ENCODE data around the gene RIT1.

Gene RIT1

GRCh38 chr1:155856975-155857930 lies 53.9 kb downstream of the RIT1 start, which contains the start of gene GON4L:
TSS of gene GON4L (minus strand) at chr1:155857214. CDS start at chr1:155853780, 3,434 bp downstream.
- peak; percentile 60 to 70 for DNase-seq (ENCODE audit: low read depth in 2 of 2)

GRCh38 chr1:155856257-155856974 lies 54.7 kb downstream of the RIT1 start:
- no peak for DNase-seq (ENCODE audit: low read depth in 2 of 2)

GRCh38 chr1:155850345-155850744 lies 60.8 kb downstream of the RIT1 start:
- DNase-seq (ENCODE audit: low read depth in 2 of 2), result no peak

GRCh38 chr1:155847823-155848529 lies 63.2 kb downstream of the RIT1 start:
- DNase-seq (ENCODE audit: low read depth in 2 of 2), result no peak
